DOHH2 (cell line): ENCODE measurements around the gene PNMA6A.
"Not testable (repeated sequence)": the region's sequence is repeated elsewhere in the genome, so short reads cannot be mapped to it uniquely, and the experiment has no call there.

Source experiments
- EZH2phosphoT487 ChIP-seq: fragments of 200-600 bp; sonication (generic); IDR thresholded peaks from 2 replicates; pipeline ENCODE4 v1.6.1; 2017; ENCODE audit warnings: borderline replicate concordance, mild to moderate bottlenecking, antibody characterized with exemption, low read length, moderate library complexity, mixed read lengths
- TF ChIP-seq, protein P1 (sequence below): fragments of 200-600 bp; sonication (generic); IDR thresholded peaks from one replicate; pipeline ENCODE4 v1.5.1; 2014; ENCODE audit warnings: antibody characterized with exemption, mild to moderate bottlenecking, low read depth, low read length; ENCODE audit not compliant: poor library complexity, severe bottlenecking

DNA sequence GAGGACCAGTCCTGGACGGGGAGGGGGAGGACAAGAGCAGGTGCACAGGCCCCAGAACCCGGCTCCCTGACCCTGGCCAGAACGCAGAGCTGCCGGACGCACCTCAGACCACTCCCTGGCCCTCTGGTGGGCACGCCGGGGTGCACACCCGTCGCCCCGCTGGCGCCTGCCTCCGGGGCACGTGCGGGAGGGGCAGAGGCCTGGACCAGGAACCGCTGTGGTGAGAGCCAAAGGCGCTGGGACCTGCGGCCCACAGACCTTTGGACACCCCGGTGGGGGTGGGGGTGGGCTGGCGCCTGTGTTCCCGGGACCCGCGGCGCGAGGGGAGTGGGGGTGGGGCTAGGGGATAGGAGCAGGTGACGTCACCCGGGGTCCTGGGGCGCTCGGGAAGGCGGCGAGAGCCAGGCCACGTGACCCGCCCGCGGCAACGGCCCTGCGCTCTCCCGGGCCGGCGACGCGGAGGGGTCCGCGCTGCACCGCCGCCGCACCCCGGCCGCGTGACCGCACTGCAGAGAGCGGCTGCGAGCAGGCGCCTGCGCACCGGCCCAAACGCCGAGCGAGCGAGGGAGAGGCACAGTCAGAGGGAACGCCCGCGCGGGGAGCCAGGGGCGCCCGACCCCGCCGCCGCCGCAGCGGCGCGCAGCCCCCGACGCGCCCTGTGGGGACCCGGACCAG, at the start of gene PNMA6A:
- TF ChIP-seq, protein P1, sequence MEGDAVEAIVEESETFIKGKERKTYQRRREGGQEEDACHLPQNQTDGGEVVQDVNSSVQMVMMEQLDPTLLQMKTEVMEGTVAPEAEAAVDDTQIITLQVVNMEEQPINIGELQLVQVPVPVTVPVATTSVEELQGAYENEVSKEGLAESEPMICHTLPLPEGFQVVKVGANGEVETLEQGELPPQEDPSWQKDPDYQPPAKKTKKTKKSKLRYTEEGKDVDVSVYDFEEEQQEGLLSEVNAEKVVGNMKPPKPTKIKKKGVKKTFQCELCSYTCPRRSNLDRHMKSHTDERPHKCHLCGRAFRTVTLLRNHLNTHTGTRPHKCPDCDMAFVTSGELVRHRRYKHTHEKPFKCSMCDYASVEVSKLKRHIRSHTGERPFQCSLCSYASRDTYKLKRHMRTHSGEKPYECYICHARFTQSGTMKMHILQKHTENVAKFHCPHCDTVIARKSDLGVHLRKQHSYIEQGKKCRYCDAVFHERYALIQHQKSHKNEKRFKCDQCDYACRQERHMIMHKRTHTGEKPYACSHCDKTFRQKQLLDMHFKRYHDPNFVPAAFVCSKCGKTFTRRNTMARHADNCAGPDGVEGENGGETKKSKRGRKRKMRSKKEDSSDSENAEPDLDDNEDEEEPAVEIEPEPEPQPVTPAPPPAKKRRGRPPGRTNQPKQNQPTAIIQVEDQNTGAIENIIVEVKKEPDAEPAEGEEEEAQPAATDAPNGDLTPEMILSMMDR, result not testable (repeated sequence)
- not testable (repeated sequence) for TF ChIP-seq EZH2phosphoT487
